ENCODE data around the gene LBP. TPM values are rescaled to one million over a fixed set of nuclear protein-coding genes. Genes with fewer than 3 reads are reported as not detected.

Gene LBP
- total and polyA plus RNA-seq, 10 of the 15 experiments (the other 5 are each of a cell fraction or from before 2014, with no cell fraction given) = 0.04 to 0.10 TPM; not detected in 8

DNA sequence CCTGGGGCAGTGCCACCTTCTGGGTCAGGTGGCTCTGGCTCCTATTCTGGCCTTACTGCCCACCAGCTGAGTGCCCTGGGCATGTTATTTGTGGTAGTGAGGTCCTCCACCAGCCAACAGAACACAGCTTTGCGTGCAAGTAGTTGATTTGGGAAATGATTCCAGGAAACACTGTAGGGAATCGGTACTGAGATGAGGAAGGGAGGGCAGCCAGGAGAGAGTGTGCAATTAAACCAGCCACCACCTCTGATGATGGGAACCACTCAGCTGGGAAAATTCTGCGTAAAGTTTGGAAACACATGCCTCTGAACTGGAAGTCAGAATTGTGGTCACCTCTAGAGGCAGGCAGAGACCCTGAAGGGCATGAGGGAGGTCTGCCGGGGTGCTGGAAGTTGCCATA is 459 bp downstream of the LBP start (continued):
- TF ChIP-seq, protein P1, sequence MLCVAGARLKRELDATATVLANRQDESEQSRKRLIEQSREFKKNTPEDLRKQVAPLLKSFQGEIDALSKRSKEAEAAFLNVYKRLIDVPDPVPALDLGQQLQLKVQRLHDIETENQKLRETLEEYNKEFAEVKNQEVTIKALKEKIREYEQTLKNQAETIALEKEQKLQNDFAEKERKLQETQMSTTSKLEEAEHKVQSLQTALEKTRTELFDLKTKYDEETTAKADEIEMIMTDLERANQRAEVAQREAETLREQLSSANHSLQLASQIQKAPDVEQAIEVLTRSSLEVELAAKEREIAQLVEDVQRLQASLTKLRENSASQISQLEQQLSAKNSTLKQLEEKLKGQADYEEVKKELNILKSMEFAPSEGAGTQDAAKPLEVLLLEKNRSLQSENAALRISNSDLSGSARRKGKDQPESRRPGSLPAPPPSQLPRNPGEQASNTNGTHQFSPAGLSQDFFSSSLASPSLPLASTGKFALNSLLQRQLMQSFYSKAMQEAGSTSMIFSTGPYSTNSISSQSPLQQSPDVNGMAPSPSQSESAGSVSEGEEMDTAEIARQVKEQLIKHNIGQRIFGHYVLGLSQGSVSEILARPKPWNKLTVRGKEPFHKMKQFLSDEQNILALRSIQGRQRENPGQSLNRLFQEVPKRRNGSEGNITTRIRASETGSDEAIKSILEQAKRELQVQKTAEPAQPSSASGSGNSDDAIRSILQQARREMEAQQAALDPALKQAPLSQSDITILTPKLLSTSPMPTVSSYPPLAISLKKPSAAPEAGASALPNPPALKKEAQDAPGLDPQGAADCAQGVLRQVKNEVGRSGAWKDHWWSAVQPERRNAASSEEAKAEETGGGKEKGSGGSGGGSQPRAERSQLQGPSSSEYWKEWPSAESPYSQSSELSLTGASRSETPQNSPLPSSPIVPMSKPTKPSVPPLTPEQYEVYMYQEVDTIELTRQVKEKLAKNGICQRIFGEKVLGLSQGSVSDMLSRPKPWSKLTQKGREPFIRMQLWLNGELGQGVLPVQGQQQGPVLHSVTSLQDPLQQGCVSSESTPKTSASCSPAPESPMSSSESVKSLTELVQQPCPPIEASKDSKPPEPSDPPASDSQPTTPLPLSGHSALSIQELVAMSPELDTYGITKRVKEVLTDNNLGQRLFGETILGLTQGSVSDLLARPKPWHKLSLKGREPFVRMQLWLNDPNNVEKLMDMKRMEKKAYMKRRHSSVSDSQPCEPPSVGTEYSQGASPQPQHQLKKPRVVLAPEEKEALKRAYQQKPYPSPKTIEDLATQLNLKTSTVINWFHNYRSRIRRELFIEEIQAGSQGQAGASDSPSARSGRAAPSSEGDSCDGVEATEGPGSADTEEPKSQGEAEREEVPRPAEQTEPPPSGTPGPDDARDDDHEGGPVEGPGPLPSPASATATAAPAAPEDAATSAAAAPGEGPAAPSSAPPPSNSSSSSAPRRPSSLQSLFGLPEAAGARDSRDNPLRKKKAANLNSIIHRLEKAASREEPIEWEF (IDR thresholded peaks at IDR 0.05; ENCODE audit: insufficient replicate concordance, low read depth, low read length) = no peak
- TF ChIP-seq, protein P2, sequence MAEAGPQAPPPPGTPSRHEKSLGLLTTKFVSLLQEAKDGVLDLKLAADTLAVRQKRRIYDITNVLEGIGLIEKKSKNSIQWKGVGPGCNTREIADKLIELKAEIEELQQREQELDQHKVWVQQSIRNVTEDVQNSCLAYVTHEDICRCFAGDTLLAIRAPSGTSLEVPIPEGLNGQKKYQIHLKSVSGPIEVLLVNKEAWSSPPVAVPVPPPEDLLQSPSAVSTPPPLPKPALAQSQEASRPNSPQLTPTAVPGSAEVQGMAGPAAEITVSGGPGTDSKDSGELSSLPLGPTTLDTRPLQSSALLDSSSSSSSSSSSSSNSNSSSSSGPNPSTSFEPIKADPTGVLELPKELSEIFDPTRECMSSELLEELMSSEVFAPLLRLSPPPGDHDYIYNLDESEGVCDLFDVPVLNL (IDR thresholded peaks at IDR 0.05; ENCODE audit: low read depth, low read length) = no peak
- no peak for TF ChIP-seq CBFB (IDR thresholded peaks at IDR 0.05; ENCODE audit: low read depth)
- no peak for TF ChIP-seq YBX1 (IDR thresholded peaks at IDR 0.05)
- TF ChIP-seq, protein P3, sequence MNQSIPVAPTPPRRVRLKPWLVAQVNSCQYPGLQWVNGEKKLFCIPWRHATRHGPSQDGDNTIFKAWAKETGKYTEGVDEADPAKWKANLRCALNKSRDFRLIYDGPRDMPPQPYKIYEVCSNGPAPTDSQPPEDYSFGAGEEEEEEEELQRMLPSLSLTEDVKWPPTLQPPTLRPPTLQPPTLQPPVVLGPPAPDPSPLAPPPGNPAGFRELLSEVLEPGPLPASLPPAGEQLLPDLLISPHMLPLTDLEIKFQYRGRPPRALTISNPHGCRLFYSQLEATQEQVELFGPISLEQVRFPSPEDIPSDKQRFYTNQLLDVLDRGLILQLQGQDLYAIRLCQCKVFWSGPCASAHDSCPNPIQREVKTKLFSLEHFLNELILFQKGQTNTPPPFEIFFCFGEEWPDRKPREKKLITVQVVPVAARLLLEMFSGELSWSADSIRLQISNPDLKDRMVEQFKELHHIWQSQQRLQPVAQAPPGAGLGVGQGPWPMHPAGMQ (IDR thresholded peaks at IDR 0.05; ENCODE audit: borderline replicate concordance) = no peak
- TF ChIP-seq, protein P4, sequence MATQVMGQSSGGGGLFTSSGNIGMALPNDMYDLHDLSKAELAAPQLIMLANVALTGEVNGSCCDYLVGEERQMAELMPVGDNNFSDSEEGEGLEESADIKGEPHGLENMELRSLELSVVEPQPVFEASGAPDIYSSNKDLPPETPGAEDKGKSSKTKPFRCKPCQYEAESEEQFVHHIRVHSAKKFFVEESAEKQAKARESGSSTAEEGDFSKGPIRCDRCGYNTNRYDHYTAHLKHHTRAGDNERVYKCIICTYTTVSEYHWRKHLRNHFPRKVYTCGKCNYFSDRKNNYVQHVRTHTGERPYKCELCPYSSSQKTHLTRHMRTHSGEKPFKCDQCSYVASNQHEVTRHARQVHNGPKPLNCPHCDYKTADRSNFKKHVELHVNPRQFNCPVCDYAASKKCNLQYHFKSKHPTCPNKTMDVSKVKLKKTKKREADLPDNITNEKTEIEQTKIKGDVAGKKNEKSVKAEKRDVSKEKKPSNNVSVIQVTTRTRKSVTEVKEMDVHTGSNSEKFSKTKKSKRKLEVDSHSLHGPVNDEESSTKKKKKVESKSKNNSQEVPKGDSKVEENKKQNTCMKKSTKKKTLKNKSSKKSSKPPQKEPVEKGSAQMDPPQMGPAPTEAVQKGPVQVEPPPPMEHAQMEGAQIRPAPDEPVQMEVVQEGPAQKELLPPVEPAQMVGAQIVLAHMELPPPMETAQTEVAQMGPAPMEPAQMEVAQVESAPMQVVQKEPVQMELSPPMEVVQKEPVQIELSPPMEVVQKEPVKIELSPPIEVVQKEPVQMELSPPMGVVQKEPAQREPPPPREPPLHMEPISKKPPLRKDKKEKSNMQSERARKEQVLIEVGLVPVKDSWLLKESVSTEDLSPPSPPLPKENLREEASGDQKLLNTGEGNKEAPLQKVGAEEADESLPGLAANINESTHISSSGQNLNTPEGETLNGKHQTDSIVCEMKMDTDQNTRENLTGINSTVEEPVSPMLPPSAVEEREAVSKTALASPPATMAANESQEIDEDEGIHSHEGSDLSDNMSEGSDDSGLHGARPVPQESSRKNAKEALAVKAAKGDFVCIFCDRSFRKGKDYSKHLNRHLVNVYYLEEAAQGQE (IDR thresholded peaks at IDR 0.05; ENCODE audit: low read depth, low read length) = no peak
- TF ChIP-seq MEF2A (IDR thresholded peaks at IDR 0.05; ENCODE audit: insufficient read depth, low read depth, low read length) = no peak
- TF ChIP-seq FOS (IDR thresholded peaks at IDR 0.05; ENCODE audit: borderline replicate concordance, extremely low read depth, insufficient read length) = no peak

Data from GM12878 (cell line).